ENCODE results near the gene SCYL2. TPM values are rescaled to one million over a fixed set of nuclear protein-coding genes. Genes with fewer than 3 reads are reported as not detected.

The SCYL2 gene
- total and polyA plus RNA-seq, 2 experiments from 2014 or later = 15.0 to 57.5 TPM

DNA sequence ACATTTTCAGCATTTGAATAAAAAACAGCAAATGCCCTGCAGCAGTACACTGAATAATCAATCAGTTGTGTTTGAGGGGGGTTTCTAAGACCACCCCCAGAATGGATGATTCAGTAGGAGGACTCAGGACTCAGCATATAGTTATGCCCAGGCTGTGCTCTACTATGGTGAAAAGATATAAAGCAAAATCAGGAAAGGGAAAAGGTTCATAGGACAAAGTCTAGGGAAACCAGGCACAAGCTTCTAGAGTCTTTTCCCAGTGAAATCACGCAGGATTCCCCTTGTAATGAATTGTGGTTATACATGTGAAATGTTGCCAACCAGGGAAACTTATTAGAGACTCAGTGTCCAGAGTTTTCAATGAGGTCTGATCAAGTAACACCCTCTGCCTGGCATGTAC lies 64.9 kb downstream of the SCYL2 start:
- H3K27me3 ChIP-seq (ENCODE audit: insufficient read depth) = no peaks in the 10 kb centered on the region
- H3K27ac ChIP-seq (ENCODE audit: low read depth) = no peak overlapping the region
- DNase-seq (ENCODE audit: low spot score) = no peak
- 0 out of 2 replicates have a peak, but pooled peaks cover under 1% of the 10 kb centered on the region for H3K4me1 ChIP-seq (ENCODE audit: insufficient read depth)
- no peak overlapping the region for H3K4me2 ChIP-seq
- no peaks in the 10 kb centered on the region for H3K9me2 ChIP-seq (ENCODE audit: insufficient read depth)
- peaks cover 3% of the 10 kb centered on the region; the same call in 1 of the 2 replicates for H3K36me3 ChIP-seq (ENCODE audit: insufficient read depth)
- peaks cover 10% of the 10 kb centered on the region; the same call in 2 of the 3 replicates for H3K36me3 Mint-ChIP-seq (ENCODE audit: low read depth)
- H3K27me3 Mint-ChIP-seq (ENCODE audit: insufficient read depth, low read depth, poor library complexity) = no peaks in the 10 kb centered on the region
- TF ChIP-seq EZH2 (IDR thresholded peaks at IDR 0.05; ENCODE audit: low read depth, unreplicated experiment) = no peak
- no peak for TF ChIP-seq ZNF331 (CRISPR knock-in tag; IDR thresholded peaks at IDR 0.05; ENCODE audit: low read depth)
- TF ChIP-seq JUNB (IDR thresholded peaks at IDR 0.05; ENCODE audit: unreplicated experiment) = no peak
- no peak for TF ChIP-seq STAT1 (IDR thresholded peaks at IDR 0.05; ENCODE audit: unreplicated experiment)
- no peak for TF ChIP-seq POLR2AphosphoS5 (IDR thresholded peaks at IDR 0.05; ENCODE audit: low read depth)
- no peak for TF ChIP-seq EZH2phosphoT487 (IDR thresholded peaks at IDR 0.05; ENCODE audit: unreplicated experiment)
- TF ChIP-seq, protein P1, sequence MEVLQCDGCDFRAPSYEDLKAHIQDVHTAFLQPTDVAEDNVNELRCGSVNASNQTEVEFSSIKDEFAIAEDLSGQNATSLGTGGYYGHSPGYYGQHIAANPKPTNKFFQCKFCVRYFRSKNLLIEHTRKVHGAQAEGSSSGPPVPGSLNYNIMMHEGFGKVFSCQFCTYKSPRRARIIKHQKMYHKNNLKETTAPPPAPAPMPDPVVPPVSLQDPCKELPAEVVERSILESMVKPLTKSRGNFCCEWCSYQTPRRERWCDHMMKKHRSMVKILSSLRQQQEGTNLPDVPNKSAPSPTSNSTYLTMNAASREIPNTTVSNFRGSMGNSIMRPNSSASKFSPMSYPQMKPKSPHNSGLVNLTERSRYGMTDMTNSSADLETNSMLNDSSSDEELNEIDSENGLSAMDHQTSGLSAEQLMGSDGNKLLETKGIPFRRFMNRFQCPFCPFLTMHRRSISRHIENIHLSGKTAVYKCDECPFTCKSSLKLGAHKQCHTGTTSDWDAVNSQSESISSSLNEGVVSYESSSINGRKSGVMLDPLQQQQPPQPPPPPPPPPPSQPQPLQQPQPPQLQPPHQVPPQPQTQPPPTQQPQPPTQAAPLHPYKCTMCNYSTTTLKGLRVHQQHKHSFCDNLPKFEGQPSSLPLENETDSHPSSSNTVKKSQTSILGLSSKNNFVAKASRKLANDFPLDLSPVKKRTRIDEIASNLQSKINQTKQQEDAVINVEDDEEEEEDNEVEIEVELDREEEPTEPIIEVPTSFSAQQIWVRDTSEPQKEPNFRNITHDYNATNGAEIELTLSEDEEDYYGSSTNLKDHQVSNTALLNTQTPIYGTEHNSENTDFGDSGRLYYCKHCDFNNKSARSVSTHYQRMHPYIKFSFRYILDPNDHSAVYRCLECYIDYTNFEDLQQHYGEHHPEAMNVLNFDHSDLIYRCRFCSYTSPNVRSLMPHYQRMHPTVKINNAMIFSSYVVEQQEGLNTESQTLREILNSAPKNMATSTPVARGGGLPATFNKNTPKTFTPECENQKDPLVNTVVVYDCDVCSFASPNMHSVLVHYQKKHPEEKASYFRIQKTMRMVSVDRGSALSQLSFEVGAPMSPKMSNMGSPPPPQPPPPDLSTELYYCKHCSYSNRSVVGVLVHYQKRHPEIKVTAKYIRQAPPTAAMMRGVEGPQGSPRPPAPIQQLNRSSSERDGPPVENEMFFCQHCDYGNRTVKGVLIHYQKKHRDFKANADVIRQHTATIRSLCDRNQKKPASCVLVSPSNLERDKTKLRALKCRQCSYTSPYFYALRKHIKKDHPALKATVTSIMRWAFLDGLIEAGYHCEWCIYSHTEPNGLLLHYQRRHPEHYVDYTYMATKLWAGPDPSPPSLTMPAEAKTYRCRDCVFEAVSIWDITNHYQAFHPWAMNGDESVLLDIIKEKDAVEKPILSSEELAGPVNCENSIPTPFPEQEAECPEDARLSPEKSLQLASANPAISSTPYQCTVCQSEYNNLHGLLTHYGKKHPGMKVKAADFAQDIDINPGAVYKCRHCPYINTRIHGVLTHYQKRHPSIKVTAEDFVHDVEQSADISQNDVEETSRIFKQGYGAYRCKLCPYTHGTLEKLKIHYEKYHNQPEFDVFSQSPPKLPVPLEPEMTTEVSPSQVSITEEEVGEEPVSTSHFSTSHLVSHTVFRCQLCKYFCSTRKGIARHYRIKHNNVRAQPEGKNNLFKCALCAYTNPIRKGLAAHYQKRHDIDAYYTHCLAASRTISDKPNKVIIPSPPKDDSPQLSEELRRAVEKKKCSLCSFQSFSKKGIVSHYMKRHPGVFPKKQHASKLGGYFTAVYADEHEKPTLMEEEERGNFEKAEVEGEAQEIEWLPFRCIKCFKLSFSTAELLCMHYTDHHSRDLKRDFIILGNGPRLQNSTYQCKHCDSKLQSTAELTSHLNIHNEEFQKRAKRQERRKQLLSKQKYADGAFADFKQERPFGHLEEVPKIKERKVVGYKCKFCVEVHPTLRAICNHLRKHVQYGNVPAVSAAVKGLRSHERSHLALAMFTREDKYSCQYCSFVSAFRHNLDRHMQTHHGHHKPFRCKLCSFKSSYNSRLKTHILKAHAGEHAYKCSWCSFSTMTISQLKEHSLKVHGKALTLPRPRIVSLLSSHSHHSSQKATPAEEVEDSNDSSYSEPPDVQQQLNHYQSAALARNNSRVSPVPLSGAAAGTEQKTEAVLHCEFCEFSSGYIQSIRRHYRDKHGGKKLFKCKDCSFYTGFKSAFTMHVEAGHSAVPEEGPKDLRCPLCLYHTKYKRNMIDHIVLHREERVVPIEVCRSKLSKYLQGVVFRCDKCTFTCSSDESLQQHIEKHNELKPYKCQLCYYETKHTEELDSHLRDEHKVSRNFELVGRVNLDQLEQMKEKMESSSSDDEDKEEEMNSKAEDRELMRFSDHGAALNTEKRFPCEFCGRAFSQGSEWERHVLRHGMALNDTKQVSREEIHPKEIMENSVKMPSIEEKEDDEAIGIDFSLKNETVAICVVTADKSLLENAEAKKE (CRISPR knock-in tag; IDR thresholded peaks at IDR 0.05) = no peak
- no peak for TF ChIP-seq REST (IDR thresholded peaks at IDR 0.05; ENCODE audit: unreplicated experiment)
- TF ChIP-seq ZNF114 (CRISPR knock-in tag; IDR thresholded peaks at IDR 0.05) = no peak
- no peak for TF ChIP-seq CREB1 (CRISPR knock-in tag; IDR thresholded peaks at IDR 0.05; ENCODE audit: low read depth)
- TF ChIP-seq ETS1 (IDR thresholded peaks at IDR 0.05) = no peak
- TF ChIP-seq NANOG (IDR thresholded peaks at IDR 0.05; ENCODE audit: borderline replicate concordance) = no peak
- TF ChIP-seq CTCF (conservative IDR thresholded peaks at IDR 0.05; ENCODE audit: low read depth in 2 of 2) = no peak
- no peaks in the 10 kb centered on the region for H4K20me1 ChIP-seq (replicated peaks; ENCODE audit: insufficient read depth)
- H3K9me3 Mint-ChIP-seq = no peaks in the 10 kb centered on the region
- H3K4me1 Mint-ChIP-seq = no peaks in the 10 kb centered on the region
- H3K4me3 Mint-ChIP-seq = no peak overlapping the region
- no peak overlapping the region for H2AFZ ChIP-seq
- H3K79me2 ChIP-seq (replicated peaks; ENCODE audit: insufficient read depth) = no peaks in the 10 kb centered on the region
- H3K4me3 ChIP-seq = no peak overlapping the region
- H3K27ac Mint-ChIP-seq = no peak overlapping the region
- no peaks in the 10 kb centered on the region for H3F3A ChIP-seq (replicated peaks; ENCODE audit: low read depth)
- no peak for ATAC-seq

Data from GM23338 (cell line).